Stomach (tissue), 4 donors: Measurements from ENCODE around the gene CNTN1.

Experiments
- CTCF ChIP-seq, 7 experiments: fragments of 450-650 bp in 4 of 7; fragments of 200-600 bp in 3 of 7; sonication (generic) in 3 of 7; IDR thresholded peaks; one replicate each; pipeline ENCODE4 v1.5.1; 2016 to 2019; ENCODE audit warnings: antibody characterized with exemption in 7 of 7, control low read depth in 2 of 7, mild to moderate bottlenecking in 1 of 7
- POLR2A ChIP-seq, 4 donors: fragments of 450-650 bp; IDR thresholded peaks; one replicate each; pipeline ENCODE4 v1.6.1; 2016; ENCODE audit warnings: antibody characterized with exemption in 4 of 4, control low read depth in 2 of 4, mild to moderate bottlenecking in 1 of 4, moderate library complexity in 1 of 4
- POLR2AphosphoS5 ChIP-seq, 3 donors: sonication (generic); formaldehyde crosslinking; IDR thresholded peaks; one replicate each; pipeline ENCODE4 v1.6.1; 2016; ENCODE audit warnings: antibody characterized with exemption in 3 of 3

- TF ChIP-seq CTCF (IDR thresholded peaks at IDR 0.05): no peak
- no peak for TF ChIP-seq POLR2A (IDR thresholded peaks at IDR 0.05)
- TF ChIP-seq POLR2AphosphoS5 (IDR thresholded peaks at IDR 0.05): no peak
Measured at GRCh38 chr12:41058266-41058665, 366.0 kb downstream of the CNTN1 start.
